AG04450 (cell line): ENCODE data around the gene FILIP1. TPM values are rescaled to one million over a fixed set of nuclear protein-coding genes. Genes with fewer than 3 reads are reported as not detected.

Experiments
- CTCF ChIA-PET: fragments of 300-600, 350-600 bp; formaldehyde crosslinking; extraction: SDS; loops from one replicate; lab custom pipeline; 2022; ENCODE audit warnings: antibody characterized with exemption, inconsistent platforms; lab: Charles Lee
- POLR2A ChIA-PET: fragments of 350-600 bp; formaldehyde crosslinking; extraction: SDS; loops from one replicate; lab custom pipeline; 2021; ENCODE audit warnings: antibody characterized with exemption, inconsistent platforms; lab: Yijun Ruan, JAX
- DNase-seq: peaks from one replicate; pipeline ENCODE4 v3.0.0-alpha.2; 2011; ENCODE audit warnings: low read depth, low spot score
- H3K27ac ChIP-seq: one replicate; pipeline ENCODE4 v1.5.1; 2012; ENCODE audit warnings: low read depth, low read length, control low read depth
- H3K27me3 ChIP-seq: one replicate; pipeline ENCODE4 v1.6.0; 2012; ENCODE audit warnings: low read length; ENCODE audit not compliant: control insufficient read depth, insufficient read depth
- H3K4me3 ChIP-seq: 2 replicates; pipeline ENCODE4 v1.5.1; 2011; ENCODE audit warnings: mild to moderate bottlenecking, low read depth, low read length, control low read depth
- H3K9me3 ChIP-seq: 2 replicates; pipeline ENCODE4 v1.5.1; 2012; ENCODE audit warnings: low read length; ENCODE audit not compliant: control insufficient read depth, insufficient read depth
- polyA plus RNA-seq: library from polyadenylated mRNA; depleted of rRNA; stranded (reverse); fragments of >200 nt; gene quantifications from 2 replicates; pipeline ENCODE4 v1.2.3, GENCODE V29; 2011
- TF ChIP-seq, protein P1 (sequence below): IDR thresholded peaks from 2 replicates; pipeline ENCODE4 v1.5.1; 2011; ENCODE audit warnings: low read depth, low read length, control low read depth, inconsistent platforms

Gene FILIP1
- polyA plus RNA-seq, 1 experiment: 0.12 TPM

DNA sequence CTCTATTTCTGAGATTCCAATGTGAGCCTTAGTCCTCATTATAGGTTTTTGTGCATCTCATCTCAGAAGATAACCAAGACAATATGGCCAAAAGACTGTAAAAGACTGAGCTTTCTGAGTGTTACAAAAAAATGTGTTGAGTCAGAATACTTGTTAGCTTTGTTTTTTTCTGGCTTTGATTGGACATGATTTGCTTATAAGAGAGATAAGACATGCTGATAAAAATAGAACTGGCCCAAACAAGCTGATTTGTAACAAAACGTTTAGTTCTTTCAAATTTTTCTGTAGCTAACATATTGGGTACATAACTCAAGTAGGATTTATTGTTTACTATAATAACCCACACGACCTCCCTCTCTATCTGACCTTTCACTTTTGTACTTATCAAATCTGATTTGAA, 32.9 kb downstream of the FILIP1 start:
- Histone ChIP-seq H3K27ac (no peak overlapping the region), H3K9me3 (no peaks in the 10 kb centered on the region), H3K4me3 (no peak overlapping the region), H3K27me3 (no peaks in the 10 kb centered on the region)
- ChIA-PET CTCF (no interaction called here), POLR2A (no interaction called here)
- TF ChIP-seq, protein P1, sequence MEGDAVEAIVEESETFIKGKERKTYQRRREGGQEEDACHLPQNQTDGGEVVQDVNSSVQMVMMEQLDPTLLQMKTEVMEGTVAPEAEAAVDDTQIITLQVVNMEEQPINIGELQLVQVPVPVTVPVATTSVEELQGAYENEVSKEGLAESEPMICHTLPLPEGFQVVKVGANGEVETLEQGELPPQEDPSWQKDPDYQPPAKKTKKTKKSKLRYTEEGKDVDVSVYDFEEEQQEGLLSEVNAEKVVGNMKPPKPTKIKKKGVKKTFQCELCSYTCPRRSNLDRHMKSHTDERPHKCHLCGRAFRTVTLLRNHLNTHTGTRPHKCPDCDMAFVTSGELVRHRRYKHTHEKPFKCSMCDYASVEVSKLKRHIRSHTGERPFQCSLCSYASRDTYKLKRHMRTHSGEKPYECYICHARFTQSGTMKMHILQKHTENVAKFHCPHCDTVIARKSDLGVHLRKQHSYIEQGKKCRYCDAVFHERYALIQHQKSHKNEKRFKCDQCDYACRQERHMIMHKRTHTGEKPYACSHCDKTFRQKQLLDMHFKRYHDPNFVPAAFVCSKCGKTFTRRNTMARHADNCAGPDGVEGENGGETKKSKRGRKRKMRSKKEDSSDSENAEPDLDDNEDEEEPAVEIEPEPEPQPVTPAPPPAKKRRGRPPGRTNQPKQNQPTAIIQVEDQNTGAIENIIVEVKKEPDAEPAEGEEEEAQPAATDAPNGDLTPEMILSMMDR: no peak
- no peak for DNase-seq

DNA sequence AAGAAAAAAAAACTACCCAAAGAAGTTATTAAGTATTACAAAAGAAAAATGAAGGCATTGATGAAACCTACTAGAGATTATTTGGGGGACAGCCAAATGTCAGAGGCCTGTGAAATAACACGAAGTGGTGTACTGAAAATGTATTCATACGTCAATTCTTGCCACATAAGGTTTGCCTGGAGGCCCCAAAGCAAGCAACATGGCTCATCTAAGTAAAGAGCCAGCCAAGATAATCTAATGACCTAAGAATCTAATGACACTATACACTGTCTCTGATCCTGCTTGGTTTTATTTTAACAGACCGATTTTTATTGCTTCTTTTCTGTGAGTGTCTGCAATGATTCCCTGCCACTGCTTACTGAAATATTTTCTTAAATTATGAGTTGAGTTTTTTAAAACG, 34.7 kb downstream of the FILIP1 start:
- TF ChIP-seq, protein P1: no peak
- Histone ChIP-seq H3K4me3 (no peak overlapping the region), H3K27ac (no peak overlapping the region), H3K27me3 (no peaks in the 10 kb centered on the region), H3K9me3 (no peaks in the 10 kb centered on the region)
- ChIA-PET POLR2A (interaction anchor here (0.9 kb wide), 1 partner anchor 66 kb away, joined by 3 read pairs; no protein-coding TSS in a partner anchor), CTCF (no interaction called here)
- DNase-seq: no peak

DNA sequence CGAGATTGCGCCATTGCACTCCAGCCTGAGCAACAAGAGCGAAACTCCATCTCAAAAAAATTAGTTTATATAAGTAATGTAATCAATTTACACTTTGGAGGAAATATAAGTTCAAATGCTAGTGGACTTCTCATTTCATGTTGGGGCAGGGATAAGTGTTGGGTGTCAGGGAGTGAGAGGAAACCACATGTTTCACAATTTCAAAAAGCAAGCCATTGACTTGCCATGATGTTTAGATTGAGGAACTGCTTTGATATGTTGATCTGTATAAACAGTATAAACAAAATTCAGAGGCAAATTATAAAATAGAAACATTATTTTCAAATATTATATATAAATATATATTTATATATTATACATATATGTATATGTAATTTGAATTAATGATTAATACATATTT, 42.7 kb downstream of the FILIP1 start:
- CTCF ChIA-PET: no interaction called here
- Histone ChIP-seq H3K4me3 (no peak overlapping the region), H3K9me3 (no peaks in the 10 kb centered on the region), H3K27me3 (no peaks in the 10 kb centered on the region), H3K27ac (no peak overlapping the region)
- TF ChIP-seq, protein P1: no peak
- DNase-seq: no peak
- POLR2A ChIA-PET: no interaction called here

DNA sequence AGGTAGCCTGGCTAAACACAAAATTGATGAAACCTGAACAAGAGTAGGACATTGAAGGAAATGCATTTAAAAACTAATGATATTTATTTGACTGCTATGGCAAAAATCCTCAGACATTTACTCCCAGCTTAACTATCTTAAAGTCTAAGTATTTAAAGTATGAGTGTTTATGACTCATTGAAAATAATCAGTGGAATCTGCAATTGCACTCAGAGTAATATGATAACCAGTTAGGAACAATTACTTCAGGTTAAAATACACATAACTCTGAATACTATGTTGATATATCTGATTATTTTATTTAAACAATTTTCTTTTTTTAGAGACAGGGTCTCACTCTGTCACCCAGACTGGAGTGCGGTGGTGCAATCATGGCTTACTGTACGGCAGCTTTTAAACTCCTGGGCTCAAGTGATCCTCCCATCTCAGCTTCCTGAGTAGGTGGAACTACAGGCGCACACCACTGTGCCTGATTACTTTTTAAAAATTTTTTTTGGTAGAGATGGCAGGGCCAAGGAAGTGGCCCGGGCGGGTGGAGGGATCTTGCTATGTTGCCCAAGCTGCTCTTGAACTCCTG, 43.9 kb downstream of the FILIP1 start:
- DNase-seq: peak; percentile 32
- Histone ChIP-seq H3K4me3 (no peak overlapping the region), H3K27ac (peak overlapping the region; percentile 24), H3K9me3 (no peaks in the 10 kb centered on the region), H3K27me3 (no peaks in the 10 kb centered on the region)
- TF ChIP-seq, protein P1: no peak
- ChIA-PET CTCF (no interaction called here), POLR2A (interaction anchor here (0.6 to 1.7 kb wide), 2 partner anchors 12 to 100 kb away, joined by 3 to 5 read pairs; no protein-coding TSS in a partner anchor)

DNA sequence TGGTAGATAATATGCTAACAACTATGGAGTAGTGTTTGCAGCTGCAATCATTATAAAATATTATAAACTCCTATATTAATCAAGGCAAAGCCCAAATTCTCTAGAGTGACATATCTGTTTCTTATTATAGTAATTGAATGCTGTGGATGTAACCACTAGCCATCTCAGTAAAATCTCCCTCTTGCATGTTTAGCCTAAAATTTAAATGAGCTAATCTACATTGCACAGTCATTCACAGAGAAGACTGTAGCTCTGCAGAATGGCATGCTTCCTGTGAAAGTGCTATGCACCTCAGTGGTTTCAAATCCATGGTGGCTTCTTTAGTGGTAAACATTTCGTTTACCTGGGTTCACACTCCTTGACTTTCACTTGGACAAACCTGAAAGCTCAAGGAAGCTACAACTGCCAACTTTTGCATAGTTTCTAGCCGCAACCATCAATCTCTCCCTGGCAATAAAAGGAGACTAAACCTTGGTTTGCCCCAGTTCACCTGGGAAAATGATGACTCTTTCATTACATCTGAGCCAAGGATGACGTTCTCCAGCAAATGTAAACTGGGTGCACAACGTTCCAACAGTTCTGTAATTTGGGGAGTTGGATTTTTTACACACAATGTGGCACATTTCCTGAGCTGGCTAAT, 47.2 kb downstream of the FILIP1 start:
- H3K27ac ChIP-seq: no peak overlapping the region
- no peak for DNase-seq
- CTCF ChIA-PET: no interaction called here
- H3K4me3 ChIP-seq: no peak overlapping the region
- H3K9me3 ChIP-seq: no peaks in the 10 kb centered on the region
- POLR2A ChIA-PET: no interaction called here
- H3K27me3 ChIP-seq: no peaks in the 10 kb centered on the region
- TF ChIP-seq, protein P1: no peak
